MM.1S (cell line): ENCODE measurements around the gene NDUFA9.

ENCODE experiments used
- DNase-seq: peaks from one replicate; pipeline ENCODE4 v3.0.0-alpha.2; 2015
- H2AFZ ChIP-seq: fragments of 300-600 bp; sonication (generic); 2 replicates; pipeline ENCODE4 v1.6.0; 2016; ENCODE audit warnings: antibody characterized with exemption, low read length
- H3F3A ChIP-seq: fragments of 300-600 bp; sonication (generic); 2 replicates; pipeline ENCODE4 v1.6.1; 2016; ENCODE audit warnings: mild to moderate bottlenecking, antibody characterized with exemption, low read length, moderate library complexity, mixed read lengths; ENCODE audit not compliant: insufficient read depth
- H3K27ac ChIP-seq: fragments of 300-600 bp; sonication (generic); 2 replicates; pipeline ENCODE4 v1.5.1; 2016; ENCODE audit warnings: mild to moderate bottlenecking, low read length
- H3K27me3 ChIP-seq: fragments of 300-600 bp; sonication (generic); replicated peaks from 2 replicates; pipeline ENCODE4 v1.6.0; 2016; ENCODE audit warnings: low read length; ENCODE audit not compliant: insufficient read depth
- H3K36me3 ChIP-seq: fragments of 300-600 bp; sonication (generic); replicated peaks from 2 replicates; pipeline ENCODE4 v1.6.1; 2016; ENCODE audit warnings: mild to moderate bottlenecking, low read length, mixed read lengths; ENCODE audit not compliant: insufficient read depth
- H3K4me1 ChIP-seq: fragments of 300-600 bp; sonication (generic); 2 replicates; pipeline ENCODE4 v1.6.1; 2016; ENCODE audit warnings: low read length, mixed read lengths
- H3K4me2 ChIP-seq: fragments of 300-600 bp; sonication (generic); 2 replicates; pipeline ENCODE4 v1.6.0; 2016; ENCODE audit warnings: low read depth, low read length
- H3K4me3 ChIP-seq: fragments of 300-600 bp; sonication (generic); 2 replicates; pipeline ENCODE4 v1.5.1; 2016; ENCODE audit warnings: low read length, mixed read lengths
- H3K79me2 ChIP-seq: fragments of 300-600 bp; sonication (generic); 2 replicates; pipeline ENCODE4 v1.6.1; 2016; ENCODE audit warnings: mixed run types, low read length, mixed read lengths
- H3K9ac ChIP-seq: fragments of 300-600 bp; sonication (generic); 2 replicates; pipeline ENCODE4 v1.6.1; 2016; ENCODE audit warnings: low read length, mixed read lengths
- H3K9me2 ChIP-seq: fragments of 300-600 bp; sonication (generic); replicated peaks from 2 replicates; pipeline ENCODE4 v1.6.1; 2016; ENCODE audit warnings: mild to moderate bottlenecking, low read length, mixed read lengths; ENCODE audit not compliant: insufficient read depth
- H3K9me3 ChIP-seq: fragments of 300-600 bp; sonication (generic); replicated peaks from 2 replicates; pipeline ENCODE4 v1.6.1; 2016; ENCODE audit warnings: mild to moderate bottlenecking, low read length, mixed read lengths; ENCODE audit not compliant: insufficient read depth
- H4K20me1 ChIP-seq: fragments of 300-600 bp; sonication (generic); 2 replicates; pipeline ENCODE4 v1.6.1; 2016; ENCODE audit warnings: mild to moderate bottlenecking, low read length, moderate library complexity, mixed read lengths; ENCODE audit not compliant: insufficient read depth
- CTCF ChIP-seq: fragments of 300-600 bp; sonication (generic); IDR thresholded peaks from 2 replicates; pipeline ENCODE4 v1.5.1; 2016; ENCODE audit warnings: antibody characterized with exemption, low read length, mixed read lengths
- EZH2 ChIP-seq: fragments of 300-600 bp; sonication (generic); optimal IDR thresholded peaks from 2 replicates; pipeline ENCODE3; 2017; ENCODE audit warnings: low read depth, mild to moderate bottlenecking, antibody characterized with exemption, low read length, mixed read lengths
- EZH2phosphoT487 ChIP-seq: fragments of 300-600 bp; sonication (generic); IDR thresholded peaks from 2 replicates; pipeline ENCODE4 v1.6.1; 2018; ENCODE audit warnings: antibody characterized with exemption, low read length

The NDUFA9 gene

GRCh38 chr12:4610481-4610880, 38.4 kb upstream of the NDUFA9 start:
- no peak overlapping the region for H3K27ac ChIP-seq
- H4K20me1 ChIP-seq: no peaks in the 10 kb centered on the region
- H3K4me2 ChIP-seq: no peak overlapping the region
- TF ChIP-seq EZH2phosphoT487: no peak
- TF ChIP-seq CTCF: no peak
- H3K27me3 ChIP-seq: no peaks in the 10 kb centered on the region
- no peaks in the 10 kb centered on the region; the same call in 1 of the 2 replicates for H3K36me3 ChIP-seq
- no peak overlapping the region for H2AFZ ChIP-seq
- no peak overlapping the region for H3K9ac ChIP-seq
- no peaks in the 10 kb centered on the region for H3K9me3 ChIP-seq
- H3K79me2 ChIP-seq: peaks cover 16% of the 10 kb centered on the region
- H3K9me2 ChIP-seq: no peaks in the 10 kb centered on the region
- H3F3A ChIP-seq: no peaks in the 10 kb centered on the region
- no peak for DNase-seq
- no peak overlapping the region for H3K4me3 ChIP-seq
- peaks cover 3% of the 10 kb centered on the region; the same call in 1 of the 2 replicates for H3K4me1 ChIP-seq

- Histone ChIP-seq H3K27me3 (no peaks in the 10 kb centered on the region), H3K27ac (no peak overlapping the region)
These were observed 33.2 kb upstream of the NDUFA9 start for GRCh38 chr12:4615667-4616066.

GRCh38 chr12:4621511-4621910, 27.4 kb upstream of the NDUFA9 start:
- Histone ChIP-seq H4K20me1 (no peaks in the 10 kb centered on the region), H3K9me2 (no peaks in the 10 kb centered on the region), H3K4me2 (no peak overlapping the region), H3K36me3 (no peaks in the 10 kb centered on the region), H2AFZ (no peak overlapping the region), H3K4me3 (no peak overlapping the region), H3F3A (no peaks in the 10 kb centered on the region), H3K27ac (no peak overlapping the region), H3K9ac (no peak overlapping the region), H3K9me3 (no peaks in the 10 kb centered on the region), H3K79me2 (no peaks in the 10 kb centered on the region), H3K27me3 (no peaks in the 10 kb centered on the region), H3K4me1 (no peaks in the 10 kb centered on the region)
- no peak for DNase-seq
- TF ChIP-seq EZH2phosphoT487 (no peak), EZH2 (no peak), CTCF (no peak)

More at GRCh38 chr12:4615667-4616066, 33.2 kb upstream of the NDUFA9 start:
- DNase-seq: no peak
- H3K36me3 ChIP-seq: no peaks in the 10 kb centered on the region; the same call in 1 of the 2 replicates
- H3F3A ChIP-seq: no peaks in the 10 kb centered on the region
- no peak overlapping the region for H3K9ac ChIP-seq
- no peaks in the 10 kb centered on the region for H3K79me2 ChIP-seq
- H3K4me2 ChIP-seq: no peak overlapping the region
- H2AFZ ChIP-seq: no peak overlapping the region
- TF ChIP-seq CTCF: no peak
- no peak for TF ChIP-seq EZH2phosphoT487
- no peak for TF ChIP-seq EZH2
- H3K9me2 ChIP-seq: no peaks in the 10 kb centered on the region
- H4K20me1 ChIP-seq: no peaks in the 10 kb centered on the region
- H3K4me1 ChIP-seq: no peaks in the 10 kb centered on the region
- H3K4me3 ChIP-seq: no peak overlapping the region
- no peaks in the 10 kb centered on the region for H3K9me3 ChIP-seq
